Erythroblast (primary cell): Measurements from ENCODE around the gene HS2ST1.
A peak's percentile ranks its signal among the peaks of the same experiment; 100 is the strongest.
"Not testable (repeated sequence)": the region's sequence is repeated elsewhere in the genome, so short reads cannot be mapped to it uniquely, and the experiment has no call there.

Source experiments
- DNase-seq, 2 experiments: peaks; one replicate each; lab custom pipeline; 2025; lab: John Stamatoyannopoulos, UW
- GATA1 ChIP-seq: IDR thresholded peaks from 2 replicates; pipeline ENCODE4 v1.6.1; 2011; ENCODE audit warnings: low read depth, mild to moderate bottlenecking, control low read depth, low read length, moderate library complexity
- POLR2A ChIP-seq: IDR thresholded peaks from 2 replicates; pipeline ENCODE4 v1.6.1; 2011; ENCODE audit warnings: mild to moderate bottlenecking, low read length

Gene HS2ST1

DNA sequence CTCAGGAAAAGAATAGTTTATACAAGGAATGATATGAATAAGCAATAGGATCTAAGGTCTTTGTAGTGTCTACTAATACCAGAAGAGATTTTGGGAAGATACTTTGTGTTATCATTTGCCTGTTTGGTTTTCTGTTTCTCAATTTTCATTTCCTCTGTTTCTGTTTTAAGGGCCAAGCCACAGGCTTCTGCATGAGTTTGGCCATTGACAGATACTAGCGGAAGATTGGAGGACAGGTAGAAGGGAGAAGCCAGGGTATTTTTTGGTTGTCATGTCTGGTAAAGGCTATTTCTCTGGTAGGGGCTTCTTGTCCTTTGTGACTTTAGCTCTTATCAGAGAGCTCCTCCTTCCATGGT lies 51.4 kb downstream of the HS2ST1 start:
- TF ChIP-seq POLR2A (no peak), GATA1 (no peak)
- no peak for DNase-seq

DNA sequence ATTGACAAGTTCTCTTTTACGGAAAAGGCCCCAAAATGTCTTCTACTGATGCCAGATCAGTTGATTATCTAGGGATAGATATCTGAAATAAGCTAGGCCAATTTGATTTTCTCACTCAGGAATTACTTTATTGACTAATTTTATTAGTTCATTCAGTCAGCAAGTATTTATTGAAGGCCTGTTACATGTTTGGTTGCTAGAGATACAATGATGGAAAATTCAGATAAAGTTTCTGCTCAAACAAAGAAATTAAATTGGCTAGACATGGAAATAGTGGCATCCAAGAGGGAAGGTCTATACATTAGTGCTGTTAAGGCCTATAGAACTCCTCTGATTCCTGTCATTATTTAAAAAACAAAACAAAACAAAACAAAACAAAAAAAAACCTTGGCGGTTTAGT lies 56.5 kb downstream of the HS2ST1 start:
- TF ChIP-seq GATA1 (no peak), POLR2A (no peak)
- peak in 1 of 2 experiments; percentile 8 for DNase-seq

DNA sequence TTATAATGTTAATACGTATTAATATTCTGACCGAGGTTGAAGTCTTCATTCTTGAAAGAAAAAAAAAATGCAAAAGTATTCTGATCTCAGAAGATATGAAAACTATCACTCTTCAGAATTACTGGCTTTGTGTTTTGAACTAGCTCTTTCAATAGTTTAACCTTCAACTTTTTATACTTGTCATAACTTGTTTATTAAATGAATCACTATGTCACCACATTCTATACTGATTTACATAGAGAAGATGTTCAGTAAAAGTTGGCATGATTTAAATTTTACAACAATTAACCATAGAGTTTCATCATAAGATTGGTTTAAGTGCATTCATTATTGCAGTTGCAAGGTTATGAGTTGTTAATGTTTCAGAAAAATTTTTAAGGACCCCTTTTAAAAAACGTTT lies 57.3 kb downstream of the HS2ST1 start:
- no peak for DNase-seq
- TF ChIP-seq GATA1 (no peak), POLR2A (no peak)

DNA sequence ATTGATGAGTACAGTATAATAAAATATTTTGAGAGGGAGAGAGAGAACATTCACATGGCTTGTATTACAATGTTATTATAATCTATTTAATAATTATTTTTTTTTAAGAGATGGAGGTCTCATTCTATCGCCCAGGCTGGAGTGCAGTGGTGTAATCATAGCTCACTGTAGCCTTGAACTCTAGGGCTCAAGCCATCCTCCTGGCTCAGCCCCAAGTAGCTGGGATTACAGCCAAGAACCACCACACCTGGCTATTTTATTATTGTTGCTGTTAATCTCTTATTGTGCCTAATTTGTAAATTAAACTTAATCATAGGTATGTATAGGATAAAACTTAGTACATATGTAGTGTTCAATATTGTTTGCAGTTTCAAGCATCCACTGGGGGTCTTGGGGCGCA lies 57.8 kb downstream of the HS2ST1 start:
- peak in 1 of 2 experiments; percentile 9 for DNase-seq
- no peak for TF ChIP-seq GATA1
- no peak for TF ChIP-seq POLR2A

DNA sequence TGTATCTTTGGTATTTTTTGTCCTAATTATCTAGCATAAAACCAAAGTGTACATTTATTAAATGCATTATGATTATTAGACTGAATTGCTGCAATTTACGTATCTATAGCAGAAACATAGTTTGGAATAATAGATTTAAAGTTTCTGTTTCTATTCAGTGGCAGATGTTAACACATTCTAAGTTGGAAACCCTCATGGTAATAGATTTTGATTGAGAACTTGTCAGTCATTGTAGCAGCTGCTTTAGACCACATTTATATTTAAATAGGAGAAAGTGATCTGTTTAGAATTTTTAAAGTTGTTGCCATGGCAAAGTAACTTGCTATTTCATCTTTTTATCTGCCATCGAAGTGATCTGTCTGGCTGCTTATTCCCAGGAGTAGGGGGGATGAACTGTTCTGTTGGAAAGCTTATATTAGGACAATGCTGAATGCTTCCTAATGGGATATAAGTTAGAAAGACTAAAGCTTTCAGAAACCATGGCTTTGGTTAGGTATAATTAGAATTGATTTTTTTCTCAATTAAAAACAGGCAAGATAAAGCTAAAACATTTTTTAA lies 61.6 kb downstream of the HS2ST1 start:
- TF ChIP-seq GATA1 (no peak), POLR2A (no peak)
- DNase-seq: no peak

DNA sequence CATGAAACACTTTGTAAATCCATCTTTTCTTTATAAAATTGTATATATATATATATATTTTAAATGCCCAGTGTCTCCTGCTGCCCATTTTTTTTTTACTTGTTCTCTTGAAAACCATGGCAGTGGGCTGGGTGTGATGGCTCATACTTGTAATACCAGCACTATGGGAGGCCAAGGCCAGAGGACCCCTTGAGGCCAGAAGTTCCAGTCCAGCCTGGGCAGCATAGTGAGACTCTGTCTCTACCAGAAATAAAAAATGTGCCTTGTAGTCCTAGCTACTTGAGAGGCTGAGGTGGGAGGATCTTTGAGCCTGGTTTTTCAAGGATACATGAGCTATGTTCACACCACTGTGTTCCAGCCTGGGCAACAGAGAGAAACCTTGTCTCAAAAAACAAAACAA lies 62.2 kb downstream of the HS2ST1 start:
- TF ChIP-seq GATA1 (no peak), POLR2A (no peak)
- no peak for DNase-seq

DNA sequence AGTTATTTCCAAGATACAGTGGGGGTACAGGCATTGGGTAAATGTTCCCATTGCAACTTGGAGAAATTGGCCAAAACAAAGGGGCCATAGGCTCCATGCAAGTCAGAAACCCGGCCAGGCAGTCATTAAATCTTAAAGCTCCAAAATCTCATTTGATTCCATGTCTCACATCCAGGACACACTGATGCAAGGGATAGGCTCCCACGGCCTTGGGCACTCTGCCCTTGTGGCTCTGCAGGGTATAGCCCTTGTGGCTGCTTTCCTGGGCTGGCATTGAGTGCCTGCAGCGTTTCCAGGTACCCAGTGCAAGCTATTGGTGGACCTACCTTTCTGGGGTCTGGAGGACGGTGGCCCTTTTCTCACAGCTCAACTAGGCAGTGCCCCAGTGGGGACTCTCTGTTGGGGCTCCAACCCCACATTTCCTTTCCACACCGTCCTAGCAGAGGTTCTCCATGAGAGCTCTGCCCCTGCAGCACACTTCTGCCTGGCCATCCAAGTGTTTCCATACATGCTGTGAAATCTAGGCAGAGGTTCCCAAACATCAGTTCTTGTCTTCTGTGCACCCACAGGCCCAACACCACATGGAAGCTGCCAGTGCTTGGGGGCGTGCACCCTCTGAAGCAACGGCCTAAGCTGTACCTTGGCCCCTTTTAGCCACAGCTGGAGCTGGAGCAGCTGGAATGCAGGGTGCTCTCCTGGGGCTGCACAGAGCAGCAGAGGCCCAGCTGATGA lies 67.2 kb downstream of the HS2ST1 start:
- TF ChIP-seq GATA1 (no peak), POLR2A (no peak)
- DNase-seq: no peak

DNA sequence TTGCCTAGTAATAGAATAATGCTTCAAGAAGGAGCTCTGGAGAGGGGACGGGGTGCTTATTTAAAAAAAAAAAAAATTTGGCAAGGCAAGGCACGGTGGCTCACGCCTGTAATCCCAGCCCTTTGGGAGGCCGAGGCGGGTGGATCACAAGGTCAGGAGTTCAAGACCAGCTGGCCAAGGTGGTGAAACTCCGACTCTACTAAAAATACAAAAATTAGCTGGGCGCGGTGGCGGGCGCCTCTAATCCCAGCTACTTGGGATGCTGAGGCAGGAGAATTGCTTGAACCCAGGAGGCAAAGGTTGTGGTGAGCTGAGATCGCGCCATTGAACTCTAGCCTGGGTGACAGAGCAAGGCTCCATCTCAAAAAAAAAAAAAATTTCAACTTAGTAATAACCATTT lies 69.2 kb downstream of the HS2ST1 start:
- DNase-seq: not testable (repeated sequence)

DNA sequence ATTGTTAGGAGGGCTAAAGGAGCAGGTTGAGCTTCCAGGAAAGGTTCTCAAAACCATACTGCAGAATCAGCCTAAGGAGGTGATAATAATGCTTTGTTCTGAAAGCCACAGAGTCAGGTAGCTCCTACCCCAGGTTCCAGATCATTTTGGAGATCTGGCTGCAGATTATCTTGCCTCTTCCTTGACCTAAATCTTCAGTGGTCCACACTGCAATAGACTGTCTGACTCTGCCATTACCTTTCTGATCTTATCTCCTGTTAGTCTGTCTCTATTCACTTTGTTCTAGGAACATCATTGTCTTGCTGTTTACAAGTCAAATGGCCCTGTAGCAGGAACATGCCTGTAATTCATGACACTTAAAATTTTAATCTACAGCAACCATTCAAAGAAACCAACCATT lies 73.0 kb downstream of the HS2ST1 start:
- DNase-seq: no peak
- no peak for TF ChIP-seq POLR2A
- TF ChIP-seq GATA1: no peak

DNA sequence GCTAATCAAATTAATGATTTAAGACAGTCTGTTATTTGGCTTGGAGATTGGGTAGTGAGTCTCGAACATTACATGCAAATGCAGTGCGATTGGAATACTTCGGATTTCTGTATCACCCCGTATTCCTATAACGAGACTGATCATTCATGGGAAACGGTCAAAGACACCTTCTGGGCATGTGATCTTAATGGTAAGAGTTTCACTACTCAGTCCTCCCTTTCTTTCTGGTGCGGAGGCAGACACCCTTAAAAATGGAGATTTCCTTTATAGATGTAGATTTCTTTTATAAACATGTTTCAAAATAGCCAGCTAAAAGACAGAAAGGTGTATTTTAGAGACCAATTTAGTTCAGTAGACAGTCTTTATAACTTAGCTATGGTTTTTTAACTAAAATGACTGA lies 74.4 kb downstream of the HS2ST1 start:
- TF ChIP-seq POLR2A: no peak
- TF ChIP-seq GATA1: no peak
- no peak for DNase-seq

DNA sequence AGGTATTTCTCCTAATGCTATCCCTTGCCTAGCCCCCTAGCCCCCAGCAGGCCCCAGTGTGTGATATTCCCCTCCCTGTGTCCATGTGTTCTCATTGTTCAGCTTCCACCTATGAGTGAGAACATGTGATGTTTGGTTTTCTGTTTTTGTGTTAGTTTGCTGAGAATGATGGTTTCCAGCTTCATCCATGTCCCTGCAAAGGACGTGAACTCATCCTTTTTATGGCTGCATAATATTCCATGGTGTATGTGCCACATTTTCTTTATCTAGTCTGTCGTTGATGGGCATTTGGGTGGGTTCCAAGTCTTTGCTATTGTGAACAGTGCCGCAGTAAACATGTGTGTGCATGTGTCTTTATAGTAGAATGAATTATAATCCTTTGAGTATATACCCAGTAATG lies 75.3 kb downstream of the HS2ST1 start:
- DNase-seq: not testable (repeated sequence)

DNA sequence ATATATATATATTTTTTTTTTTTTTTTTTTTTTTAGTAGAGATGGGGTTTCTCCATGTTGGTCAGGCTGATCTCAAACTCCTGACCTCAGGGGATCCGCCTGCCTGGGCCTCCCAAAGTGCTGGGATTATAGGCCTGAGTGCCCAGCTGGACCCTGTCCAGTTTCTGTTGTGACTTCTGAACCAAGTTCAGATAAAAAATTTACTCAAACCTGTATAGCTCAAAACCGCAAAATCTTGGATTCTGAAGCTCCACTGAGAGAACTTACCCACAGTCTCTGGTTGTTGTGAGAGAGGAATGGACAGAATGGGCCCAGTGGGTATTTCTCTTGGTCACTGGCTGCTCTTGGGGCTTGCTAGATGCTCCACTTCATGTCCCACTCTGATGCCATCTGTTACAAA lies 76.4 kb downstream of the HS2ST1 start:
- DNase-seq: peak; percentile 22 to 35
- TF ChIP-seq POLR2A (no peak), GATA1 (no peak)

DNA sequence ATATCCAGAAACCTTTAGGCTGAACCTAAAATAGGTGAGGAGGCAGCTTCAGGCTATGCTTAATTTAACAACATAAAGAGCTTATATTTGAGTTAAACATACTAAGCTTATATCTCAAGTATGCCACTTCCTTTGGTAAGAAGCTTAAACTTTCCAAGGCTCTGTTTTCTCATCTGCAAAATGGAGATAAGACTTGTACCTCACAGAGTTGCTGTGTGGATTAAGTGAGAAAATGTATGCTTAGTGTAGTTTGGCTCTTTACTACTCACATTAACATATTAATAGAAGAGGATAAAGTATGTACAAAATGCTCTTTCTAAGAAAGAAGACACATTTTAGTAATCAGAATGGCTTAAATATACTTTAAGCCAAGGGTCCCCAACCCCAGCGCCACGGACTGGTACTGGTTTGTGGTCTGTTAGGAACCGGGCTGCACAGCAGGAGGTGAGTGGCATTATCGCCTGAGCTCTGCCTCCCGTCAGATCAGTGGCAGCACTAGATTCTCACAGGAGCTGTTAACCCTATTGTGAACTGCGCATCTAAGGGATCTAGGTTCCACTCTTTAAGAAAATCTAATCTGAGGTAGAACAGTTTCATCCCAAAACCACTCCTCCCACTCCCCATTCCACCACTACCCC lies 77.2 kb downstream of the HS2ST1 start:
- DNase-seq: peak; percentile 68 to 82
- TF ChIP-seq GATA1 (no peak), POLR2A (peak; percentile 23)

DNA sequence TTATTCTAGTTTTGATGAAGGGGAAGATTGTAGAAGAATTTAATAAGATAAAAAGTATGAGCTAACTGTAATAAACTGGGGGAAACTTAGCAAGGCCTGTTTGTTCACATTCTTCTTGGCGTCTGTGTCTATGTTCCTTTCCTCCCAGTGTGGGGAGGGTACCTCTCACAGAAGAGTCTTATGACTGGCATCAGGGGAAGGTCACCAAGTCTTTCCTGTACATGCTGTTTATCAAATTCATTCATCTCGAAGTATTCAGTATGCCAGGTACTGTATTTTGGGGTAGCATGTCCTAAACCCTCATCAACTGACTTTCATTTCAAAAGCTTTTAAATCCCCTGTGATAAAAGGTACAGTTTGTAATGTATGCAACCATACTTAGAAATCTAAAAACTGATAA lies 78.4 kb downstream of the HS2ST1 start:
- peak; percentile 52 to 59 for DNase-seq

DNA sequence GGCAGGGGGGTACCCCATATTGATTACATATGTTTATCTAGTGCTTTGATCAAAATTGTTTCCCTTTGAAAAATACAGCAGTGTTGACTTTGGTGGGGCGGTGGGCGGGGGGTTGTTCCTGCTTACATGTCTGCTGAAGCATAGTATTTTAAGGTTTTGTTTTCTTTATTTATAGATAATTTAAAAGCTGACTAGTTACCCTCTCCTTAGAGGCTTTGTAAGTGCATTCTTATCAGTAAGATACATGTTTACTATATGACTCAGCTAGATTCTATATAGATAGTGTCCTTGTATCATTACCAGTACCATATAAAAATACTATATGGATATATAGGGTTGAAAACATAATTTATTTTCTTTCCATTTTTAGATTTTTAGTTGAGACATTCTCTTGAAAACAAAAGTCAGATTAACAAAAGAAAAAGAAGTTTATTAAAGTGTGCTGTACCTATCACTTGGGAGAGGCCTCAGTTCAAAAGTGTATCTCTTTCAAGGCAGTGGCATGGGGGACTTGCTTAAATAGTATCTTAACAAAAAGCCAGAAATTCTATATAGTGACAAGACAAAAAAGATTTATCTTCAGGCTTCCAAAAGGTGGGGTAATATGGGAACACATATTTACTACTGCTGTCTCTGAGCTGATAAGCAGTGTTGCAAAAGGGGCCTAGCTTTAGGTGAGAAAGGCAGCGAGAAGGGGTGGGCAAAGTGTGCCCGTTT lies 79.0 kb downstream of the HS2ST1 start:
- DNase-seq: peak; percentile 80 to 91

More for the DNA sequence above, 78.4 kb downstream of the HS2ST1 start:
- TF ChIP-seq GATA1: no peak

DNA sequence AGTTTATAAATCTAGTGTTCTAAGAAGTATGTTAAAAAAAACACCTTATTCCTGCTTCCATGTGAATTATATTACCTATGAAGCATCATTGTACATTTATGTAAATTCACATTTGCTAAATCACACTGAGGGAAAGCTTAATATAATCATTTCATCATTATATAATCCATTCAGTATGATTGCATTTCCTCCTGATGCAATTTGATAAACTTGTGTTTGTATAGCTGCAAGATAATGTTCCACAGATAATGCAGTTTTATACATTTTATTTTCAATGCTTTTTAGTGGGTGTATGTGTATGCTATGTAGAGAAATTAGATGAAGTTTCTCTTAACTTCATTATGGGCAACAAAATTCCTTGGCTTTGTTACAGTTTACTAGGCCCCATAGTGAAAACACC lies 79.6 kb downstream of the HS2ST1 start:
- DNase-seq: peak in 1 of 2 experiments; percentile 59
- TF ChIP-seq GATA1 (no peak), POLR2A (no peak)

More for the DNA sequence above, 79.0 kb downstream of the HS2ST1 start:
- TF ChIP-seq POLR2A (no peak), GATA1 (no peak)
